SK-N-MC (cell line): ENCODE measurements around the gene SCN9A.

Experiments
- DNase-seq: peaks from one replicate; pipeline ENCODE4 v3.0.0-alpha.2; 2011; ENCODE audit warnings: low read depth, low spot score
- H3K27ac ChIP-seq: fragments of 200-600 bp; sonication (generic); 2 replicates; pipeline ENCODE4 v1.5.1; 2016; ENCODE audit warnings: mixed run types
- H3K36me3 ChIP-seq: fragments of 200-600 bp; sonication (generic); 2 replicates; pipeline ENCODE4 v1.6.1; 2017; ENCODE audit warnings: antibody characterized with exemption, low read length, mixed read lengths; ENCODE audit not compliant: insufficient read depth
- H3K4me3 ChIP-seq: fragments of 200-600 bp; sonication (generic); 2 replicates; pipeline ENCODE4 v1.5.1; 2016
- H3K9ac ChIP-seq: fragments of 200-600 bp; sonication (generic); 2 replicates; pipeline ENCODE4 v1.8.0; 2017; ENCODE audit warnings: mixed run types, mixed read lengths; ENCODE audit not compliant: insufficient read length
- H3K9me3 ChIP-seq: fragments of 200-600 bp; sonication (generic); 2 replicates; pipeline ENCODE4 v1.6.1; 2017; ENCODE audit warnings: low read depth, mild to moderate bottlenecking, antibody characterized with exemption, low read length, moderate library complexity, mixed read lengths
- EZH2 ChIP-seq: fragments of 200-600 bp; sonication (generic); IDR thresholded peaks from one replicate; pipeline ENCODE4 v1.6.1; 2017; ENCODE audit warnings: antibody characterized with exemption
- FOXP2 ChIP-seq: optimal IDR thresholded peaks from 2 replicates; pipeline ENCODE3; 2011; ENCODE audit warnings: mild to moderate bottlenecking, moderate library complexity; ENCODE audit not compliant: insufficient read depth; ENCODE audit errors: extremely low read length, control extremely low read depth
- POLR2AphosphoS5 ChIP-seq: IDR thresholded peaks from 2 replicates; pipeline ENCODE4 v1.6.1; 2012; ENCODE audit warnings: mild to moderate bottlenecking, low read depth, low read length, borderline replicate concordance

The SCN9A gene

DNA sequence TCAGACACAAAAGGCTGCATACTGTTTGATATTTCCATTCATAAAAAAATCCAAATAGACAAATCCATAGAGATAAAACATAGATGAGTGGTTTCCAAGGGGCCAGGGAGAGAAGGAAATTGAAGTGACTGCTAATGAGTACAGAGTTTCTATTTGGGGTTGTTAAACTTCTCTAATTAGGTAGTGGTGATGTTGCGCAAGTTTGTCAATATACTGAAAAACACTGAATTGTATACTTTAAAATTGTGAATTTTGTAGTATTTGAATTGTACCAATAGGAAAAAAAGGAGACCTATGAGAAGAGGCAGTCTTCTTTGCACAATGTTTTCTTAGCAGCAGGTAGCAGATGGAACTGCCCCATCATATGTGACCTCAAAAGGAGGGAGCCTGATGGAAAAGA is 71.1 kb downstream of the SCN9A start:
- H3K36me3 ChIP-seq: no peaks in the 10 kb centered on the region
- no peaks in the 10 kb centered on the region for H3K9me3 ChIP-seq
- DNase-seq: no peak
- TF ChIP-seq POLR2AphosphoS5 (no peak), FOXP2 (no peak)
- no peak overlapping the region for H3K4me3 ChIP-seq
- H3K27ac ChIP-seq: no peak overlapping the region
- no peak overlapping the region for H3K9ac ChIP-seq

DNA sequence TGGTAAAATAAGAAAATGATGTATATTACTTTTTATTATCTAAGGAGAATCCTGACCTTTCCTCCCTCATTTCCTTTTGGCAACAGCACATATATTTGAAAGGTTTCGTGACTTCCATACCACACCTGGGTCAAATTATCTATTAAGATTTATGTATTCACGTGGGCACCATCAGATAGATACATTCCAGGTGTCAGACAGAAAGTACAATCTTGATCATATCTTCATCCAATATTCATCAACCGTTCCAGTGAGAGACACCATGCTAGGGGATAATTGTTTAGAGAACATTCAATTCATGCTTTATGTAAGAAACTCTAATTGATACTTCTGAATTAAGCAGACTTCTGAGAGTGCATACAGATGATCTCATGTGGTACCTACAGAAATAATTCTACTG is 73.7 kb downstream of the SCN9A start:
- no peak overlapping the region for H3K27ac ChIP-seq
- TF ChIP-seq FOXP2 (no peak), EZH2 (no peak), POLR2AphosphoS5 (no peak)
- no peaks in the 10 kb centered on the region for H3K36me3 ChIP-seq
- DNase-seq: no peak
- no peak overlapping the region for H3K9ac ChIP-seq
- H3K4me3 ChIP-seq: no peak overlapping the region
- no peaks in the 10 kb centered on the region for H3K9me3 ChIP-seq

DNA sequence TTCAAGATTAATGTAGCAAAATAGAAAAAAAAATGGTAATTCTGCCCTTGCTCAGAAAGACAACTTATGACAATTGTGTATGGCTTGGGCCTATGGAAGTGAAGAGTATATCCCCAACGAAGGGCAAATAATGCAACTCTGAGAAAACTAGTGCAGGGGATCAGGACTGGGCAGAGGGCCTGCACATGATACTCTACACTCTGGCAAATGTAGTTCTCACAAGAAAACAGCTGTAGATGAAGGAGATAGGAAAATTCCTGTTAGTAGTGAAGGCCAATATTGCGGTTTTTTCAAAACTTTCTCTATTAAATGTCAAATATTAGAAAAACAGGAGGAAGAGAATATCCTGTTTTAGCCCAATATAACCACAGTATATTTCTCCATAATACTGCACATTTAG is 77.8 kb downstream of the SCN9A start:
- DNase-seq: no peak
- H3K27ac ChIP-seq: no peak overlapping the region
- no peaks in the 10 kb centered on the region for H3K36me3 ChIP-seq
- no peaks in the 10 kb centered on the region for H3K9me3 ChIP-seq
- no peak for TF ChIP-seq EZH2
- no peak for TF ChIP-seq FOXP2
- no peak for TF ChIP-seq POLR2AphosphoS5
- H3K9ac ChIP-seq: no peak overlapping the region
- no peak overlapping the region for H3K4me3 ChIP-seq

GRCh38 chr2:166293984-166294383 is 81.8 kb downstream of the SCN9A start:
- TF ChIP-seq EZH2 (no peak), POLR2AphosphoS5 (no peak), FOXP2 (no peak)
- H3K9ac ChIP-seq: no peak overlapping the region
- H3K9me3 ChIP-seq: no peaks in the 10 kb centered on the region
- H3K36me3 ChIP-seq: no peaks in the 10 kb centered on the region
- no peak overlapping the region for H3K27ac ChIP-seq
- no peak overlapping the region for H3K4me3 ChIP-seq
- DNase-seq: no peak

DNA sequence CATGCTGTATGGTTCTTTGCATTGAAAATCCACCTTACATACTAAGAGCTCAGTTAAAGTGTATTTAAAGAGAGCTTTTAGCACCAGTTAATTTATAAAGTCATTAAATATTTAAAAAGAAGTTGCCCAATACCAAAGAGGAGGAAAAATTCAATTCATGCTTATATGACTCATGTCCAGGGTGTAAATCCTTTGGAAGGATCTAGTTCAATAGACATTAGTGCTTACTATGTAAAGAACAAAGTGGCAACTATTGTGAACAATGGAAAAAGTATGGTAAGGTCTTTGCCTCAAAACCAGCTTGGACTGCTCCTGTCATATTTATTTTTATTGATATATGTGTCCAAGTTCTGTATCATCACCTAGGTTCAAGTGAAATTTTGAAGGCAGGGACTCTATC is 90.5 kb downstream of the SCN9A start:
- Histone ChIP-seq H3K9me3 (no peaks in the 10 kb centered on the region), H3K27ac (no peak overlapping the region), H3K36me3 (no peaks in the 10 kb centered on the region), H3K9ac (no peak overlapping the region), H3K4me3 (no peak overlapping the region)
- TF ChIP-seq EZH2: no peak
- TF ChIP-seq POLR2AphosphoS5: no peak
- no peak for TF ChIP-seq FOXP2
- no peak for DNase-seq

- no peak overlapping the region for H3K9ac ChIP-seq
- no peak overlapping the region for H3K4me3 ChIP-seq
- no peak for DNase-seq
- no peaks in the 10 kb centered on the region for H3K36me3 ChIP-seq
- H3K9me3 ChIP-seq: no peaks in the 10 kb centered on the region
- no peak for TF ChIP-seq POLR2AphosphoS5
- TF ChIP-seq FOXP2: no peak
- TF ChIP-seq EZH2: no peak
- no peak overlapping the region for H3K27ac ChIP-seq
Measured at GRCh38 chr2:166284359-166284758, 91.4 kb downstream of the SCN9A start.

DNA sequence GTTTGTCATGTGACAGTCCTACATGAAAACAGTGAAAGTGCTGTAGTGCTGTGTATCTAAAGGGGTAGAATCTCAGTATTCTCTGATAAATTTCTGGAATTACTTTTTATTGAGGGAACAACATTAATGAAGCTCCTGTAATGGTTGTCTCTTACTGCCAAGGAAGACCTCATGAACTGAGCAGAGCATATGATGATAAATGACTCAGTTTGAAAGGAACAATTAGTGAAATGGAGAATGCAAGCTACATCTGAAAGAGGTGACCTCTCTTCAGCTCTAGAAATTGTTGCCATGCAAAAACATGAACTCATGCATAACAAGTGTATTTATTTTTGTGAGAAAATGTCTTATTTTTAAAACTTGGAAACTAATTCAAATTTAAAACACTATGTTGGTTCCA is 93.6 kb downstream of the SCN9A start:
- no peak overlapping the region for H3K4me3 ChIP-seq
- no peak overlapping the region for H3K27ac ChIP-seq
- no peak for DNase-seq
- no peaks in the 10 kb centered on the region for H3K36me3 ChIP-seq
- no peak overlapping the region for H3K9ac ChIP-seq
- no peaks in the 10 kb centered on the region for H3K9me3 ChIP-seq
- TF ChIP-seq FOXP2: no peak
- no peak for TF ChIP-seq POLR2AphosphoS5
- no peak for TF ChIP-seq EZH2

GRCh38 chr2:166278856-166279255 is 96.9 kb downstream of the SCN9A start:
- Histone ChIP-seq H3K36me3 (no peaks in the 10 kb centered on the region), H3K4me3 (no peak overlapping the region), H3K9ac (no peak overlapping the region), H3K27ac (no peak overlapping the region), H3K9me3 (no peaks in the 10 kb centered on the region)
- TF ChIP-seq EZH2: no peak
- TF ChIP-seq FOXP2: no peak
- TF ChIP-seq POLR2AphosphoS5: no peak
- no peak for DNase-seq

DNA sequence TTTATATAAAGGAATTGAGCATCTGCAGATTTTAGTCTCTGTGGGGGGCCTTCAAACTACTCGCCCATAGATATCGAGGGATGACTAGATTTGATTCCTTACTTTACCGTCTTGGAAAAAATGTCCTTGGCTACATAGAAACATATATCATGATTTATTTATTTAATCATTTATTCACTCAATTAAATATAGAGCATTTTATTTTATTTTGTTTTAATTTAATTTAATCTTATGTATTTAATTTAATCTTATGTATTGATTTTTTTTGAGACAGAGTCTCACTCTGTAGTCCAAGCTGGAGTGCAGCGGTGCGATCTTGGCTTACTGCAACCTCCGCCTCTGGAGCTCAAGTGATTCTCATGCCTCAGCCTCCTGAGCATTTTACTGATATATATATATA is 105.4 kb downstream of the SCN9A start:
- H3K9ac ChIP-seq: no peak overlapping the region

More for the DNA sequence above, 105.4 kb downstream of the SCN9A start:
- no peak overlapping the region for H3K4me3 ChIP-seq
- no peaks in the 10 kb centered on the region for H3K9me3 ChIP-seq
- TF ChIP-seq POLR2AphosphoS5: no peak
- TF ChIP-seq EZH2: no peak
- TF ChIP-seq FOXP2: no peak
- H3K27ac ChIP-seq: no peak overlapping the region
- no peak for DNase-seq
- no peaks in the 10 kb centered on the region for H3K36me3 ChIP-seq
